SK-N-SH treated with all-trans-retinoic acid at 6 μM for 48 hours (cell line): ENCODE results near the gene LRRC63.

ENCODE experiments used
- ATAC-seq: fragments of 200-7000 bp; cut with Tn5 transposase; 3 replicates; pipeline ENCODE4 v1.9.1; 2020; ENCODE audit warnings: mild to moderate bottlenecking, moderate library complexity
- ARNTL ChIP-seq: fragments of 450-650 bp; formaldehyde crosslinking; IDR thresholded peaks from 2 replicates; pipeline ENCODE4 v1.5.0; 2020; ENCODE audit warnings: low read depth, mild to moderate bottlenecking, moderate library complexity, borderline replicate concordance
- BACH2 ChIP-seq: fragments of 250-450 bp; sonication (Bioruptor Pico); IDR thresholded peaks from 2 replicates; pipeline ENCODE4 v1.9.0; 2021; ENCODE audit warnings: mild to moderate bottlenecking, borderline replicate concordance
- CSDC2 ChIP-seq: fragments of 250-450 bp; sonication (Bioruptor Pico); IDR thresholded peaks from 2 replicates; pipeline ENCODE4 v1.5.0; 2020; ENCODE audit warnings: mild to moderate bottlenecking, moderate library complexity
- ESRRG ChIP-seq: fragments of 250-450 bp; sonication (Bioruptor Pico); IDR thresholded peaks from 2 replicates; pipeline ENCODE4 v1.6.1; 2021; ENCODE audit warnings: mild to moderate bottlenecking
- GLIS3 ChIP-seq: fragments of 250-450 bp; sonication (Bioruptor Pico); IDR thresholded peaks from 2 replicates; pipeline ENCODE4 v1.5.0; 2020; ENCODE audit warnings: mild to moderate bottlenecking, moderate library complexity
- ISL1 ChIP-seq: fragments of 250-450 bp; sonication (Bioruptor Pico); IDR thresholded peaks from 2 replicates; pipeline ENCODE4 v2.1.2; 2022; ENCODE audit warnings: mild to moderate bottlenecking, moderate library complexity
- OSR1 ChIP-seq: fragments of 250-450 bp; sonication (Bioruptor Pico); IDR thresholded peaks from 2 replicates; pipeline ENCODE4 v1.8.0; 2022; ENCODE audit warnings: moderate library complexity, mild to moderate bottlenecking, inconsistent platforms
- PATZ1 ChIP-seq: fragments of 250-450 bp; sonication (Bioruptor Pico); IDR thresholded peaks from 2 replicates; pipeline ENCODE4 v1.8.0; 2020; ENCODE audit warnings: mild to moderate bottlenecking, moderate library complexity, borderline replicate concordance
- POU6F1 ChIP-seq: fragments of 250-450 bp; sonication (Bioruptor Pico); IDR thresholded peaks from 2 replicates; pipeline ENCODE4 v1.8.0; 2021; ENCODE audit warnings: low read depth, mild to moderate bottlenecking, moderate library complexity, borderline replicate concordance
- RARB ChIP-seq: fragments of 250-450 bp; sonication (Bioruptor Pico); IDR thresholded peaks from 2 replicates; pipeline ENCODE4 v1.8.0; 2021; ENCODE audit warnings: mild to moderate bottlenecking, moderate library complexity
- SNAI2 ChIP-seq: fragments of 250-450 bp; sonication (Bioruptor Pico); IDR thresholded peaks from 2 replicates; pipeline ENCODE4 v1.5.0; 2020; ENCODE audit warnings: mild to moderate bottlenecking, moderate library complexity
- TCF4 ChIP-seq: fragments of 250-450 bp; sonication (Bioruptor Pico); IDR thresholded peaks from 2 replicates; pipeline ENCODE4 v1.8.0; 2021; ENCODE audit warnings: mild to moderate bottlenecking, moderate library complexity, borderline replicate concordance
- TOX ChIP-seq: fragments of 250-450 bp; sonication (Bioruptor Pico); IDR thresholded peaks from 2 replicates; pipeline ENCODE4 v1.8.0; 2021; ENCODE audit warnings: mild to moderate bottlenecking, moderate library complexity, borderline replicate concordance
- ZC3H10 ChIP-seq: fragments of 250-450 bp; sonication (Bioruptor Pico); IDR thresholded peaks from 2 replicates; pipeline ENCODE4 v1.5.1; 2021; ENCODE audit warnings: mild to moderate bottlenecking, moderate library complexity
- ZFP3 ChIP-seq: fragments of 250-450 bp; sonication (Bioruptor Pico); IDR thresholded peaks from 2 replicates; pipeline ENCODE4 v1.5.0; 2020; ENCODE audit warnings: mild to moderate bottlenecking, moderate library complexity
- ZNF565 ChIP-seq: fragments of 450-650 bp; formaldehyde crosslinking; conservative IDR thresholded peaks from 2 replicates; pipeline ENCODE4 v1.5.0; 2020; ENCODE audit warnings: low read depth, mild to moderate bottlenecking, moderate library complexity
- ZNF70 ChIP-seq: fragments of 450-650 bp; formaldehyde crosslinking; IDR thresholded peaks from 2 replicates; pipeline ENCODE4 v1.5.0; 2020; ENCODE audit warnings: mild to moderate bottlenecking, moderate library complexity
- ZNF8 ChIP-seq: fragments of 450-650 bp; formaldehyde crosslinking; IDR thresholded peaks from 2 replicates; pipeline ENCODE4 v1.5.0; 2020; ENCODE audit warnings: mild to moderate bottlenecking, moderate library complexity
- TF ChIP-seq, protein P1 (sequence below): fragments of 250-450 bp; sonication (Bioruptor Pico); IDR thresholded peaks from 2 replicates; pipeline ENCODE4 v1.5.1; 2021; ENCODE audit warnings: mild to moderate bottlenecking, moderate library complexity
- TF ChIP-seq, protein P2 (sequence below): fragments of 250-450 bp; sonication (Bioruptor Pico); IDR thresholded peaks from 2 replicates; pipeline ENCODE4 v1.5.1; 2020; ENCODE audit warnings: low read depth, mild to moderate bottlenecking, moderate library complexity
- TF ChIP-seq, protein P3 (sequence below): fragments of 250-450 bp; sonication (Bioruptor Pico); IDR thresholded peaks from 2 replicates; pipeline ENCODE4 v1.5.0; 2020; ENCODE audit warnings: mild to moderate bottlenecking, moderate library complexity

LRRC63 gene

DNA sequence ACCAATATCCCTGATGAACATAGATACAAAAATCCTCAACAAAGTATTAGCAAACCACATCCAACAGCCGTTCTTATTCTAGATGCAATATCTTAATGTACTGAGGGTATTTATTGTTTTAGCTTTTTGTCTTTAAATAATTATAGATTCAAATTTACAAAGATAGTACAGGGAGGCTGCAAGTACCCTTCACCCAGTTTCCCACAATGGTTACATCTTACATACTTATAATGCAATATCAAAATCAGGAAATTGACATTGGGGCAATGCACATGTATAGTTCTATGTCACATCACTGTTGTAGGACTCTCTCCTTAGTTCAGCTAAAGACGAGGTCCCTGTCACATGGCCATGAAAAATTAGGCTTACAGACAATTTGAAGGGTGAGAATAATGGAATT, 99.5 kb downstream of the LRRC63 start:
- no peak for ATAC-seq
- TF ChIP-seq, protein P1, sequence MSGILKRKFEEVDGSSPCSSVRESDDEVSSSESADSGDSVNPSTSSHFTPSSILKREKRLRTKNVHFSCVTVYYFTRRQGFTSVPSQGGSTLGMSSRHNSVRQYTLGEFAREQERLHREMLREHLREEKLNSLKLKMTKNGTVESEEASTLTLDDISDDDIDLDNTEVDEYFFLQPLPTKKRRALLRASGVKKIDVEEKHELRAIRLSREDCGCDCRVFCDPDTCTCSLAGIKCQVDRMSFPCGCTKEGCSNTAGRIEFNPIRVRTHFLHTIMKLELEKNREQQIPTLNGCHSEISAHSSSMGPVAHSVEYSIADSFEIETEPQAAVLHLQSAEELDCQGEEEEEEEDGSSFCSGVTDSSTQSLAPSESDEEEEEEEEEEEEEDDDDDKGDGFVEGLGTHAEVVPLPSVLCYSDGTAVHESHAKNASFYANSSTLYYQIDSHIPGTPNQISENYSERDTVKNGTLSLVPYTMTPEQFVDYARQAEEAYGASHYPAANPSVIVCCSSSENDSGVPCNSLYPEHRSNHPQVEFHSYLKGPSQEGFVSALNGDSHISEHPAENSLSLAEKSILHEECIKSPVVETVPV (CRISPR knock-in tag) = no peak
- no peak for TF ChIP-seq PATZ1
- TF ChIP-seq POU6F1 (CRISPR knock-in tag) = no peak
- TF ChIP-seq, protein P2, sequence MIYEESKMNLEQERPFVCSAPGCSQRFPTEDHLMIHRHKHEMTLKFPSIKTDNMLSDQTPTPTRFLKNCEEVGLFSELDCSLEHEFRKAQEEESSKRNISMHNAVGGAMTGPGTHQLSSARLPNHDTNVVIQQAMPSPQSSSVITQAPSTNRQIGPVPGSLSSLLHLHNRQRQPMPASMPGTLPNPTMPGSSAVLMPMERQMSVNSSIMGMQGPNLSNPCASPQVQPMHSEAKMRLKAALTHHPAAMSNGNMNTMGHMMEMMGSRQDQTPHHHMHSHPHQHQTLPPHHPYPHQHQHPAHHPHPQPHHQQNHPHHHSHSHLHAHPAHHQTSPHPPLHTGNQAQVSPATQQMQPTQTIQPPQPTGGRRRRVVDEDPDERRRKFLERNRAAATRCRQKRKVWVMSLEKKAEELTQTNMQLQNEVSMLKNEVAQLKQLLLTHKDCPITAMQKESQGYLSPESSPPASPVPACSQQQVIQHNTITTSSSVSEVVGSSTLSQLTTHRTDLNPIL = no peak
- TF ChIP-seq, protein P3, sequence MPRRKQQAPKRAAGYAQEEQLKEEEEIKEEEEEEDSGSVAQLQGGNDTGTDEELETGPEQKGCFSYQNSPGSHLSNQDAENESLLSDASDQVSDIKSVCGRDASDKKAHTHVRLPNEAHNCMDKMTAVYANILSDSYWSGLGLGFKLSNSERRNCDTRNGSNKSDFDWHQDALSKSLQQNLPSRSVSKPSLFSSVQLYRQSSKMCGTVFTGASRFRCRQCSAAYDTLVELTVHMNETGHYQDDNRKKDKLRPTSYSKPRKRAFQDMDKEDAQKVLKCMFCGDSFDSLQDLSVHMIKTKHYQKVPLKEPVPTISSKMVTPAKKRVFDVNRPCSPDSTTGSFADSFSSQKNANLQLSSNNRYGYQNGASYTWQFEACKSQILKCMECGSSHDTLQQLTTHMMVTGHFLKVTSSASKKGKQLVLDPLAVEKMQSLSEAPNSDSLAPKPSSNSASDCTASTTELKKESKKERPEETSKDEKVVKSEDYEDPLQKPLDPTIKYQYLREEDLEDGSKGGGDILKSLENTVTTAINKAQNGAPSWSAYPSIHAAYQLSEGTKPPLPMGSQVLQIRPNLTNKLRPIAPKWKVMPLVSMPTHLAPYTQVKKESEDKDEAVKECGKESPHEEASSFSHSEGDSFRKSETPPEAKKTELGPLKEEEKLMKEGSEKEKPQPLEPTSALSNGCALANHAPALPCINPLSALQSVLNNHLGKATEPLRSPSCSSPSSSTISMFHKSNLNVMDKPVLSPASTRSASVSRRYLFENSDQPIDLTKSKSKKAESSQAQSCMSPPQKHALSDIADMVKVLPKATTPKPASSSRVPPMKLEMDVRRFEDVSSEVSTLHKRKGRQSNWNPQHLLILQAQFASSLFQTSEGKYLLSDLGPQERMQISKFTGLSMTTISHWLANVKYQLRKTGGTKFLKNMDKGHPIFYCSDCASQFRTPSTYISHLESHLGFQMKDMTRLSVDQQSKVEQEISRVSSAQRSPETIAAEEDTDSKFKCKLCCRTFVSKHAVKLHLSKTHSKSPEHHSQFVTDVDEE = no peak
- no peak for TF ChIP-seq ZNF70
- TF ChIP-seq ZC3H10 (CRISPR knock-in tag) = no peak
- TF ChIP-seq TCF4 = no peak
- no peak for TF ChIP-seq TOX (CRISPR knock-in tag)
- no peak for TF ChIP-seq ARNTL (CRISPR knock-in tag)
- TF ChIP-seq RARB (CRISPR knock-in tag) = no peak
- TF ChIP-seq BACH2 (CRISPR knock-in tag) = no peak
- no peak for TF ChIP-seq ESRRG (CRISPR knock-in tag)
- TF ChIP-seq ZNF565 (CRISPR knock-in tag) = no peak
- TF ChIP-seq ZFP3 (CRISPR knock-in tag) = no peak
- TF ChIP-seq SNAI2 (CRISPR knock-in tag) = no peak
- no peak for TF ChIP-seq ISL1
- TF ChIP-seq CSDC2 (CRISPR knock-in tag) = no peak
- no peak for TF ChIP-seq OSR1 (CRISPR knock-in tag)

DNA sequence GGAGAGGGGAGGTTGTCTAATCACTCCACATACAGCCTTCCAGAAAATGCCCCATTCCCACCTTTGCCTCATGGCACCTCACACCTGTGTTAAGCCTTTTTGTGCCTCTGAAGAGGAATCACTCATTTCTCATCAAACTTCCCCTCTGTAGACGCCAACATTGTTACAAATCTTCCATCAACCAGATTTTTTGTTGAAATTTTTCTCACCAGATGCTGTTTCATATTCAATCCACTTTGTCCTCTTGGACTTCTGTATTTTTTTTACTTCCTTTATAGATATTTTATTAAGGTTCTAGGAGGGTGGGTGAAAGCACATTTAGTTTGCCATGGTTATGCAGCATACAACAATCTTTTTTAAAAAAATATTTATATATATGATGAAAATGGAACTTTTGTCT, 101.3 kb downstream of the LRRC63 start:
- TF ChIP-seq GLIS3 (CRISPR knock-in tag) (no peak), CSDC2 (CRISPR knock-in tag) (no peak), TCF4 (no peak), ZNF8 (CRISPR knock-in tag) (no peak), ZNF70 (no peak), POU6F1 (CRISPR knock-in tag) (no peak), ARNTL (CRISPR knock-in tag) (no peak), ISL1 (no peak), TOX (CRISPR knock-in tag) (no peak)
- TF ChIP-seq, protein P3 = no peak
- ATAC-seq = no peak
